HepG2 (cell line): Measurements from ENCODE around the gene STK24. TPM values are rescaled to one million over a fixed set of nuclear protein-coding genes. Genes with fewer than 3 reads are reported as not detected.

ENCODE experiments used
- ATAC-seq: fragments of 200-7000 bp; cut with Tn5 transposase; 3 replicates; pipeline ENCODE4 v1.9.1; 2020; ENCODE audit warnings: mild to moderate bottlenecking, moderate library complexity
- BruUV-seq: library from RNA; stranded (reverse); fragments of 400-500 nt; replicated peaks from 2 replicates; lab custom pipeline; 2021; lab: Mats Ljungman, UMichigan
- CTCF ChIA-PET: fragments of 300-600 bp; formaldehyde crosslinking; extraction: SDS; loops from one replicate; lab custom pipeline; 2021; ENCODE audit warnings: low total read pairs, inconsistent platforms, low intra/inter-chr PET ratio; lab: Yijun Ruan, JAX
- POLR2A ChIA-PET: fragments of 350-600 bp; sonication (Branson Sonifier 250); formaldehyde crosslinking; loops from one replicate; lab custom pipeline; 2020; ENCODE audit warnings: antibody characterized with exemption, inconsistent platforms; lab: Yijun Ruan, JAX
- DNase-seq: peaks from one replicate; pipeline ENCODE4 v3.0.0-alpha.2; 2015; ENCODE audit warnings: low spot score
- FAIRE-seq: peaks from 3 replicates; lab custom pipeline; 2011; peaks lifted over from hg19 to GRCh38; lab: Jason Lieb, UNC
- H2AFZ ChIP-seq: one replicate; pipeline ENCODE4 v1.6.1; 2011; ENCODE audit warnings: low read length, inconsistent platforms
- H3K27ac ChIP-seq: fragments of 300-600 bp; 3 replicates; pipeline ENCODE4 v1.8.0; 2011; ENCODE audit warnings: mixed run types, mild to moderate bottlenecking, mixed read lengths, low read length, inconsistent platforms; ENCODE audit not compliant: insufficient read depth; ENCODE audit errors: extremely low read length
- H3K27me3 ChIP-seq, 2 experiments: fragments of 200-600 bp in 1 of 2; 2 replicates in 1 of 2; 3 replicates in 1 of 2; pipeline versions ENCODE4 v1.6.0 to v1.8.0; 2011; ENCODE audit warnings: low read length in 2 of 2, mild to moderate bottlenecking in 2 of 2, moderate library complexity in 2 of 2, inconsistent platforms in 1 of 2; ENCODE audit not compliant: insufficient read depth in 2 of 2, control insufficient read depth in 1 of 2
- H3K36me3 ChIP-seq, 2 experiments: fragments of 200-600 bp in 1 of 2; replicated peaks in 1 of 2; 2 replicates in 1 of 2; 3 replicates in 1 of 2; pipeline versions ENCODE4 v1.5.1 to v1.8.0; 2011; ENCODE audit warnings: low read length in 2 of 2, inconsistent platforms in 1 of 2; ENCODE audit not compliant: insufficient read depth in 2 of 2, control insufficient read depth in 1 of 2
- H3K4me1 ChIP-seq: 2 replicates; pipeline ENCODE4 v1.5.1; 2012; ENCODE audit warnings: low read length, inconsistent platforms; ENCODE audit not compliant: insufficient read depth
- H3K4me2 ChIP-seq: 2 replicates; pipeline ENCODE4 v1.6.0; 2011; ENCODE audit warnings: low read depth, low read length, inconsistent platforms
- H3K4me3 ChIP-seq, 3 experiments: fragments of 200-600 bp in 1 of 3; sonication (generic), shearing (Covaris generic) in 1 of 3; replicated peaks in 1 of 3; 2 replicates each; pipeline ENCODE4 v1.5.1; 2011 to 2016; ENCODE audit warnings: low read length in 3 of 3, inconsistent platforms in 2 of 3, low read depth in 2 of 3, mild to moderate bottlenecking in 2 of 3, control low read depth in 1 of 3, mixed read lengths in 1 of 3; ENCODE audit not compliant: insufficient read depth in 1 of 3
- H3K79me2 ChIP-seq: one replicate; pipeline ENCODE4 v1.6.1; 2011; ENCODE audit warnings: low read length, inconsistent platforms; ENCODE audit not compliant: insufficient read depth
- H3K9ac ChIP-seq: 2 replicates; pipeline ENCODE4 v1.6.0; 2011; ENCODE audit warnings: mild to moderate bottlenecking, low read depth, low read length, inconsistent platforms; ENCODE audit not compliant: insufficient read depth
- H3K9me3 ChIP-seq: 2 replicates; pipeline ENCODE4 v1.5.1; 2012; ENCODE audit warnings: mild to moderate bottlenecking, low read length
- H4K20me1 ChIP-seq: 2 replicates; pipeline ENCODE4 v1.6.0; 2011; ENCODE audit warnings: inconsistent platforms, mild to moderate bottlenecking, low read length, moderate library complexity; ENCODE audit not compliant: insufficient read depth
- ATF7 ChIP-seq, 2 experiments: fragments of 450-650 bp in 1 of 2; sonication (generic) in 1 of 2; formaldehyde crosslinking in 1 of 2; IDR thresholded peaks; 2 replicates each; pipeline versions ENCODE4 v1.4.0 to v1.6.1; 2016 to 2020; ENCODE audit warnings: antibody characterized with exemption in 1 of 2, mild to moderate bottlenecking in 1 of 2, missing genetic modification reagents in 1 of 2
- MAFG ChIP-seq: sonication (generic); formaldehyde crosslinking; IDR thresholded peaks from 2 replicates; pipeline ENCODE4 v1.5.1; 2020; ENCODE audit warnings: mild to moderate bottlenecking, missing genetic modification reagents
- NR0B2 ChIP-seq: sonication (generic); formaldehyde crosslinking; IDR thresholded peaks from 2 replicates; pipeline ENCODE4 v1.4.0; 2020; ENCODE audit warnings: mild to moderate bottlenecking, missing genetic modification reagents
- PCBP1 ChIP-seq: fragments of 200-400 bp; formaldehyde crosslinking; IDR thresholded peaks from 2 replicates; pipeline ENCODE4 v1.6.1; 2017; ENCODE audit warnings: mild to moderate bottlenecking, low read depth, low read length, borderline replicate concordance
- STAT5B ChIP-seq: sonication (generic); formaldehyde crosslinking; IDR thresholded peaks from 2 replicates; pipeline ENCODE4 v1.4.0; 2020; ENCODE audit warnings: missing genetic modification reagents
- ZBTB21 ChIP-seq: sonication (generic); formaldehyde crosslinking; IDR thresholded peaks from 2 replicates; pipeline ENCODE4 v1.4.0; 2020; ENCODE audit warnings: missing genetic modification reagents
- ZNF44 ChIP-seq: sonication (generic); formaldehyde crosslinking; IDR thresholded peaks from 2 replicates; pipeline ENCODE4 v1.5.1; 2020; ENCODE audit warnings: mild to moderate bottlenecking, missing genetic modification reagents
- ZNF589 ChIP-seq: sonication (generic); formaldehyde crosslinking; conservative IDR thresholded peaks from 2 replicates; pipeline ENCODE4 v1.8.0; 2022; ENCODE audit warnings: mild to moderate bottlenecking, moderate library complexity, missing genetic modification reagents
- WGBS: methylation state at CpG from one replicate; pipeline ENCODE4 v1.1.6; 2017; ENCODE audit warnings: low lambda C conversion rate; 5-methylcytosine and 5-hydroxymethylcytosine counted together
- in situ Hi-C: cut with HindIII; loops from 2 replicates; pipeline ENCODE4 v1.10.0; 2017; ENCODE audit warnings: low pct_unique_long_range_greater_than_20kb; ENCODE audit not compliant: extremely low pct_ligation_motif_present
- intact Hi-C: fragments of 100-400 bp; cut with micrococcal nuclease; formaldehyde crosslinking; loops from one replicate; pipeline ENCODE4 v1.10.0; 2022; ENCODE audit not compliant: unreplicated experiment
- polyA plus RNA-seq, 8 experiments: library from polyadenylated mRNA; depleted of rRNA in 3 of 8; stranded (reverse) in 7 of 8; unstranded in 1 of 8; fragments of >200 nt; fragmentation: Illumina TruSeq in 4 of 8; extraction: Trizol in 4 of 8; gene quantifications; 2 replicates each; pipeline versions ENCODE4 v1.2.1 to v1.2.3, GENCODE V29; 2011 to 2016; ENCODE audit warnings: low read depth in 4 of 8, missing spikeins in 1 of 8, mixed read lengths in 1 of 8; ENCODE audit not compliant: insufficient read depth in 1 of 8
- total RNA-seq, 5 experiments: library from RNA; depleted of rRNA; stranded (reverse); fragments of >200 nt; fragmentation: Illumina TruSeq; extraction: Trizol; gene quantifications; 2 replicates each; pipeline ENCODE4 v1.2.3, GENCODE V29; 2016; ENCODE audit warnings: low read depth in 1 of 5

Gene STK24
- total and polyA plus RNA-seq, 2 of the 13 experiments (the other 11 are each of a cell fraction or from before 2014, with no cell fraction given) = 51.3 to 73.0 TPM

- no peaks in the 10 kb centered on the region; a peak in 1 of 5 replicates for H3K27me3 ChIP-seq
- POLR2A ChIA-PET = interaction anchor here (0.6 to 1.0 kb wide), 2 partner anchors 11 to 321 kb away, joined by 3 read pairs; no protein-coding TSS in a partner anchor
- H2AFZ ChIP-seq = no peak overlapping the region
- DNase-seq (no peak), FAIRE-seq (no peak), ATAC-seq (no peak)
- H3K9me3 ChIP-seq = no peaks in the 10 kb centered on the region
- H4K20me1 ChIP-seq = no peaks in the 10 kb centered on the region
- no peak overlapping the region for H3K9ac ChIP-seq
- CTCF ChIA-PET = no interaction called here
- BruUV-seq = no TSS peak
- no peak overlapping the region for H3K4me2 ChIP-seq
- H3K4me1 ChIP-seq = peaks cover 58% of the 10 kb centered on the region
- no peak overlapping the region for H3K27ac ChIP-seq
- peaks cover 6% of the 10 kb centered on the region for H3K79me2 ChIP-seq
- 0 out of 2 replicates have a peak, but pooled peaks have one; percentile 45 for TF ChIP-seq ZBTB21 (CRISPR knock-in tag)
- TF ChIP-seq ATF7 (IDR thresholded peaks at IDR 0.05) = peak; percentile 89
- TF ChIP-seq ATF7 (CRISPR knock-in tag; IDR thresholded peaks at IDR 0.05) = no peak
- TF ChIP-seq ZNF589 (CRISPR knock-in tag) = no peak
- TF ChIP-seq PCBP1 = no peak
- no peak for TF ChIP-seq NR0B2 (CRISPR knock-in tag)
- TF ChIP-seq STAT5B (CRISPR knock-in tag) = no peak
- TF ChIP-seq ZNF44 (CRISPR knock-in tag) = no peak
- no peak for TF ChIP-seq MAFG (CRISPR knock-in tag)
- no peak overlapping the region for H3K4me3 ChIP-seq
- in situ Hi-C loops (no loop called here), intact Hi-C loops (no loop called here)
- WGBS = 53% methylated on average over 1 of the region's 2 CpGs
- H3K36me3 ChIP-seq = no peaks in the 10 kb centered on the region
These were observed 5.2 kb upstream of the STK24 start for GRCh38 chr13:98581971-98582702.
